HepG2 (cell line): ENCODE measurements around the gene GPC6. TPM values are rescaled to one million over a fixed set of nuclear protein-coding genes. Genes with fewer than 3 reads are reported as not detected.

Source experiments
- ATAC-seq: fragments of 200-7000 bp; cut with Tn5 transposase; 3 replicates; pipeline ENCODE4 v1.9.1; 2020; ENCODE audit warnings: mild to moderate bottlenecking, moderate library complexity
- BruUV-seq: library from RNA; stranded (reverse); fragments of 400-500 nt; replicated peaks from 2 replicates; lab custom pipeline; 2021; lab: Mats Ljungman, UMichigan
- CTCF ChIA-PET: fragments of 300-600 bp; formaldehyde crosslinking; extraction: SDS; loops from one replicate; lab custom pipeline; 2021; ENCODE audit warnings: low total read pairs, inconsistent platforms, low intra/inter-chr PET ratio; lab: Yijun Ruan, JAX
- POLR2A ChIA-PET: fragments of 350-600 bp; sonication (Branson Sonifier 250); formaldehyde crosslinking; loops from one replicate; lab custom pipeline; 2020; ENCODE audit warnings: antibody characterized with exemption, inconsistent platforms; lab: Yijun Ruan, JAX
- DNase-seq: peaks from one replicate; pipeline ENCODE4 v3.0.0-alpha.2; 2015; ENCODE audit warnings: low spot score
- FAIRE-seq: peaks from 3 replicates; lab custom pipeline; 2011; peaks lifted over from hg19 to GRCh38; lab: Jason Lieb, UNC
- H2AFZ ChIP-seq: one replicate; pipeline ENCODE4 v1.6.1; 2011; ENCODE audit warnings: low read length, inconsistent platforms
- H3K27ac ChIP-seq: fragments of 300-600 bp; 3 replicates; pipeline ENCODE4 v1.8.0; 2011; ENCODE audit warnings: mixed run types, mild to moderate bottlenecking, mixed read lengths, low read length, inconsistent platforms; ENCODE audit not compliant: insufficient read depth; ENCODE audit errors: extremely low read length
- H3K27me3 ChIP-seq, 2 experiments: fragments of 200-600 bp in 1 of 2; 2 replicates in 1 of 2; 3 replicates in 1 of 2; pipeline versions ENCODE4 v1.6.0 to v1.8.0; 2011; ENCODE audit warnings: low read length in 2 of 2, mild to moderate bottlenecking in 2 of 2, moderate library complexity in 2 of 2, inconsistent platforms in 1 of 2; ENCODE audit not compliant: insufficient read depth in 2 of 2, control insufficient read depth in 1 of 2
- H3K36me3 ChIP-seq, 2 experiments: fragments of 200-600 bp in 1 of 2; replicated peaks in 1 of 2; 2 replicates in 1 of 2; 3 replicates in 1 of 2; pipeline versions ENCODE4 v1.5.1 to v1.8.0; 2011; ENCODE audit warnings: low read length in 2 of 2, inconsistent platforms in 1 of 2; ENCODE audit not compliant: insufficient read depth in 2 of 2, control insufficient read depth in 1 of 2
- H3K4me1 ChIP-seq: 2 replicates; pipeline ENCODE4 v1.5.1; 2012; ENCODE audit warnings: low read length, inconsistent platforms; ENCODE audit not compliant: insufficient read depth
- H3K4me2 ChIP-seq: 2 replicates; pipeline ENCODE4 v1.6.0; 2011; ENCODE audit warnings: low read depth, low read length, inconsistent platforms
- H3K4me3 ChIP-seq, 3 experiments: fragments of 200-600 bp in 1 of 3; sonication (generic), shearing (Covaris generic) in 1 of 3; replicated peaks in 1 of 3; 2 replicates each; pipeline ENCODE4 v1.5.1; 2011 to 2016; ENCODE audit warnings: low read length in 3 of 3, inconsistent platforms in 2 of 3, low read depth in 2 of 3, mild to moderate bottlenecking in 2 of 3, control low read depth in 1 of 3, mixed read lengths in 1 of 3; ENCODE audit not compliant: insufficient read depth in 1 of 3
- H3K79me2 ChIP-seq: one replicate; pipeline ENCODE4 v1.6.1; 2011; ENCODE audit warnings: low read length, inconsistent platforms; ENCODE audit not compliant: insufficient read depth
- H3K9ac ChIP-seq: 2 replicates; pipeline ENCODE4 v1.6.0; 2011; ENCODE audit warnings: mild to moderate bottlenecking, low read depth, low read length, inconsistent platforms; ENCODE audit not compliant: insufficient read depth
- H3K9me3 ChIP-seq: 2 replicates; pipeline ENCODE4 v1.5.1; 2012; ENCODE audit warnings: mild to moderate bottlenecking, low read length
- H4K20me1 ChIP-seq: 2 replicates; pipeline ENCODE4 v1.6.0; 2011; ENCODE audit warnings: inconsistent platforms, mild to moderate bottlenecking, low read length, moderate library complexity; ENCODE audit not compliant: insufficient read depth
- BRD4 ChIP-seq: sonication (generic); formaldehyde crosslinking; IDR thresholded peaks from 2 replicates; pipeline ENCODE4 v1.4.0; 2020; ENCODE audit warnings: missing genetic modification reagents
- DNMT3B ChIP-seq: conservative IDR thresholded peaks from 2 replicates; pipeline ENCODE4 v1.6.1; 2016; ENCODE audit warnings: missing biosample characterization, control low read depth
- ESRRA ChIP-seq: sonication (generic); formaldehyde crosslinking; IDR thresholded peaks from 2 replicates; pipeline ENCODE4 v1.5.1; 2020; ENCODE audit warnings: mild to moderate bottlenecking, low read depth, missing genetic modification reagents
- FOXK1 ChIP-seq: sonication (generic); formaldehyde crosslinking; IDR thresholded peaks from 2 replicates; pipeline ENCODE4 v1.4.0; 2020; ENCODE audit warnings: low read depth, missing genetic modification reagents, borderline replicate concordance
- MBD4 ChIP-seq: IDR thresholded peaks from 2 replicates; pipeline ENCODE4 v1.6.1; 2012; ENCODE audit warnings: low read length, inconsistent platforms, borderline replicate concordance
- SETDB1 ChIP-seq: sonication (generic); formaldehyde crosslinking; IDR thresholded peaks from 2 replicates; pipeline ENCODE4 v1.5.1; 2020; ENCODE audit warnings: missing genetic modification reagents, mild to moderate bottlenecking, borderline replicate concordance
- SUZ12 ChIP-seq: fragments of 150-350 bp; IDR thresholded peaks from 2 replicates; pipeline ENCODE4 v1.6.1; 2014; ENCODE audit warnings: low read depth, low read length
- ZNF329 ChIP-seq: sonication (generic); formaldehyde crosslinking; IDR thresholded peaks from 2 replicates; pipeline ENCODE4 v1.9.0; 2021; ENCODE audit warnings: low read depth, mild to moderate bottlenecking, missing genetic modification reagents
- ZNF580 ChIP-seq: IDR thresholded peaks from 2 replicates; pipeline ENCODE4 v1.6.1; 2016; ENCODE audit warnings: low read depth, borderline replicate concordance
- ZNF674 ChIP-seq: sonication (generic); formaldehyde crosslinking; IDR thresholded peaks from 2 replicates; pipeline ENCODE4 v1.5.0; 2020; ENCODE audit warnings: low read depth, mild to moderate bottlenecking, missing genetic modification reagents
- WGBS: methylation state at CpG from one replicate; pipeline ENCODE4 v1.1.6; 2017; ENCODE audit warnings: low lambda C conversion rate; 5-methylcytosine and 5-hydroxymethylcytosine counted together
- in situ Hi-C: cut with HindIII; loops from 2 replicates; pipeline ENCODE4 v1.10.0; 2017; ENCODE audit warnings: low pct_unique_long_range_greater_than_20kb; ENCODE audit not compliant: extremely low pct_ligation_motif_present
- intact Hi-C: fragments of 100-400 bp; cut with micrococcal nuclease; formaldehyde crosslinking; loops from one replicate; pipeline ENCODE4 v1.10.0; 2022; ENCODE audit not compliant: unreplicated experiment
- polyA plus RNA-seq, 8 experiments: library from polyadenylated mRNA; depleted of rRNA in 3 of 8; stranded (reverse) in 7 of 8; unstranded in 1 of 8; fragments of >200 nt; fragmentation: Illumina TruSeq in 4 of 8; extraction: Trizol in 4 of 8; gene quantifications; 2 replicates each; pipeline versions ENCODE4 v1.2.1 to v1.2.3, GENCODE V29; 2011 to 2016; ENCODE audit warnings: low read depth in 4 of 8, missing spikeins in 1 of 8, mixed read lengths in 1 of 8; ENCODE audit not compliant: insufficient read depth in 1 of 8
- total RNA-seq, 5 experiments: library from RNA; depleted of rRNA; stranded (reverse); fragments of >200 nt; fragmentation: Illumina TruSeq; extraction: Trizol; gene quantifications; 2 replicates each; pipeline ENCODE4 v1.2.3, GENCODE V29; 2016; ENCODE audit warnings: low read depth in 1 of 5
- TF ChIP-seq, protein P1 (sequence below): sonication (generic); formaldehyde crosslinking; conservative IDR thresholded peaks from 2 replicates; pipeline ENCODE4 v1.8.0; 2022; ENCODE audit warnings: missing genetic modification reagents
- TF ChIP-seq, protein P2 (sequence below): sonication (generic); formaldehyde crosslinking; conservative IDR thresholded peaks from 2 replicates; pipeline ENCODE4 v1.8.1; 2023; ENCODE audit warnings: missing genetic modification reagents
- TF ChIP-seq, protein P3 (sequence below): IDR thresholded peaks from 2 replicates; pipeline ENCODE4 v1.6.1; 2012; ENCODE audit warnings: low read depth, low read length, improper control_type of control experiment
- TF ChIP-seq, protein P4 (sequence below): sonication (generic); formaldehyde crosslinking; IDR thresholded peaks from 2 replicates; pipeline ENCODE4 v1.4.0; 2020; ENCODE audit warnings: mild to moderate bottlenecking, missing genetic modification reagents

Gene GPC6
- total and polyA plus RNA-seq, 2 of the 13 experiments (the other 11 are each of a cell fraction or from before 2014, with no cell fraction given) = 24.5 to 33.9 TPM

GRCh38 chr13:93437081-93437480 lies 210.5 kb downstream of the GPC6 start:
- no peak overlapping the region for H2AFZ ChIP-seq
- TF ChIP-seq ZNF329 (CRISPR knock-in tag) (no peak), SETDB1 (CRISPR knock-in tag) (no peak), MBD4 (no peak), ZNF580 (CRISPR knock-in tag) (no peak)
- TF ChIP-seq, protein P1, sequence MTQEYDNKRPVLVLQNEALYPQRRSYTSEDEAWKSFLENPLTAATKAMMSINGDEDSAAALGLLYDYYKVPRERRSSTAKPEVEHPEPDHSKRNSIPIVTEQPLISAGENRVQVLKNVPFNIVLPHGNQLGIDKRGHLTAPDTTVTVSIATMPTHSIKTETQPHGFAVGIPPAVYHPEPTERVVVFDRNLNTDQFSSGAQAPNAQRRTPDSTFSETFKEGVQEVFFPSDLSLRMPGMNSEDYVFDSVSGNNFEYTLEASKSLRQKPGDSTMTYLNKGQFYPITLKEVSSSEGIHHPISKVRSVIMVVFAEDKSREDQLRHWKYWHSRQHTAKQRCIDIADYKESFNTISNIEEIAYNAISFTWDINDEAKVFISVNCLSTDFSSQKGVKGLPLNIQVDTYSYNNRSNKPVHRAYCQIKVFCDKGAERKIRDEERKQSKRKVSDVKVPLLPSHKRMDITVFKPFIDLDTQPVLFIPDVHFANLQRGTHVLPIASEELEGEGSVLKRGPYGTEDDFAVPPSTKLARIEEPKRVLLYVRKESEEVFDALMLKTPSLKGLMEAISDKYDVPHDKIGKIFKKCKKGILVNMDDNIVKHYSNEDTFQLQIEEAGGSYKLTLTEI (CRISPR knock-in tag) = no peak
- TF ChIP-seq, all 625 proteins: peak for 0
- no peak for DNase-seq

DNA sequence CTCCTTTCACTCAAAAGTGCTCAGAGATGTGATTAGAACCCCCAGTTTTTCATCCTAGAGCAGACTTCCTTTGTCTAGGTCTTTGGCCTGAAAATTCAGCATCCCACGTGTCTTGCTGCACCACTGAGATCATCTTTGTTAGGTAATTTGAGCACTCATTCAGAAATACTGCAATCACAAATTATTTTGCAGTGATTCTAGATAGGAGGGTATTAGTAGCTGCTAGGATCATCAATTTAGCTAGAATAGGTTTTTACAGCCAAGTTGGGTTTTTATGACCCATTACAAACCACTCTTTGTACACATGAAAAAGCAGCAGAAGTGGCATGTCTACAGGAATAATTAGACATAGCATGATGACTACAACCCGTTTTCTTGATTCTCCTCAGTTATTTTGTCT lies 219.6 kb downstream of the GPC6 start:
- FAIRE-seq (no peak), ATAC-seq (no peak), DNase-seq (no peak)
- Histone ChIP-seq H3K79me2 (no peaks in the 10 kb centered on the region), H3K4me1 (no peaks in the 10 kb centered on the region; the same call in 1 of the 2 replicates), H3K36me3 (no peaks in the 10 kb centered on the region), H3K9me3 (no peaks in the 10 kb centered on the region), H3K27me3 (no peaks in the 10 kb centered on the region), H3K4me3 (no peak overlapping the region), H3K4me2 (no peak overlapping the region), H4K20me1 (no peaks in the 10 kb centered on the region), H3K27ac (no peak overlapping the region), H3K9ac (no peak overlapping the region), H2AFZ (no peak overlapping the region)
- BruUV-seq = no TSS peak
- in situ Hi-C loops = no loop called here
- POLR2A ChIA-PET = no interaction called here
- WGBS = 93% methylated on average over 2 of the region's 2 CpGs
- intact Hi-C loops = no loop called here
- CTCF ChIA-PET = no interaction called here
- TF ChIP-seq SUZ12 (no peak), BRD4 (CRISPR knock-in tag) (no peak), DNMT3B (CRISPR knock-in tag) (no peak), FOXK1 (CRISPR knock-in tag) (no peak), ZNF674 (CRISPR knock-in tag) (no peak), ESRRA (no peak)
- TF ChIP-seq, protein P2, sequence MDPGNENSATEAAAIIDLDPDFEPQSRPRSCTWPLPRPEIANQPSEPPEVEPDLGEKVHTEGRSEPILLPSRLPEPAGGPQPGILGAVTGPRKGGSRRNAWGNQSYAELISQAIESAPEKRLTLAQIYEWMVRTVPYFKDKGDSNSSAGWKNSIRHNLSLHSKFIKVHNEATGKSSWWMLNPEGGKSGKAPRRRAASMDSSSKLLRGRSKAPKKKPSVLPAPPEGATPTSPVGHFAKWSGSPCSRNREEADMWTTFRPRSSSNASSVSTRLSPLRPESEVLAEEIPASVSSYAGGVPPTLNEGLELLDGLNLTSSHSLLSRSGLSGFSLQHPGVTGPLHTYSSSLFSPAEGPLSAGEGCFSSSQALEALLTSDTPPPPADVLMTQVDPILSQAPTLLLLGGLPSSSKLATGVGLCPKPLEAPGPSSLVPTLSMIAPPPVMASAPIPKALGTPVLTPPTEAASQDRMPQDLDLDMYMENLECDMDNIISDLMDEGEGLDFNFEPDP (CRISPR knock-in tag) = no peak
- TF ChIP-seq, protein P3, sequence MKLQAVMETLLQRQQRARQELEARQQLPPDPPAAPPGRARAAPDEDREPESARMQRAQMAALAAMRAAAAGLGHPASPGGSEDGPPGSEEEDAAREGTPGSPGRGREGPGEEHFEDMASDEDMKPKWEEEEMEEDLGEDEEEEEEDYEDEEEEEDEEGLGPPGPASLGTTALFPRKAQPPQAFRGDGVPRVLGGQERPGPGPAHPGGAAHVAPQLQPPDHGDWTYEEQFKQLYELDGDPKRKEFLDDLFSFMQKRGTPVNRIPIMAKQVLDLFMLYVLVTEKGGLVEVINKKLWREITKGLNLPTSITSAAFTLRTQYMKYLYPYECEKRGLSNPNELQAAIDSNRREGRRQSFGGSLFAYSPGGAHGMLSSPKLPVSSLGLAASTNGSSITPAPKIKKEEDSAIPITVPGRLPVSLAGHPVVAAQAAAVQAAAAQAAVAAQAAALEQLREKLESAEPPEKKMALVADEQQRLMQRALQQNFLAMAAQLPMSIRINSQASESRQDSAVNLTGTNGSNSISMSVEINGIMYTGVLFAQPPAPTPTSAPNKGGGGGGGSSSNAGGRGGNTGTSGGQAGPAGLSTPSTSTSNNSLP = no peak
- TF ChIP-seq, protein P4, sequence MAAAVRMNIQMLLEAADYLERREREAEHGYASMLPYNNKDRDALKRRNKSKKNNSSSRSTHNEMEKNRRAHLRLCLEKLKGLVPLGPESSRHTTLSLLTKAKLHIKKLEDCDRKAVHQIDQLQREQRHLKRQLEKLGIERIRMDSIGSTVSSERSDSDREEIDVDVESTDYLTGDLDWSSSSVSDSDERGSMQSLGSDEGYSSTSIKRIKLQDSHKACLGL (CRISPR knock-in tag) = no peak

More at GRCh38 chr13:93437081-93437480, 210.5 kb downstream of the GPC6 start:
- intact Hi-C loops (no loop called here), in situ Hi-C loops (no loop called here)
- Histone ChIP-seq H3K27ac (no peak overlapping the region), H3K4me3 (no peak overlapping the region), H3K27me3 (no peaks in the 10 kb centered on the region), H3K9me3 (no peaks in the 10 kb centered on the region), H3K36me3 (no peaks in the 10 kb centered on the region), H3K79me2 (no peaks in the 10 kb centered on the region), H3K4me2 (no peak overlapping the region), H3K9ac (no peak overlapping the region), H3K4me1 (no peaks in the 10 kb centered on the region), H4K20me1 (no peaks in the 10 kb centered on the region)
- ChIA-PET POLR2A (no interaction called here), CTCF (no interaction called here)
- ATAC-seq (no peak), FAIRE-seq (no peak)
- no TSS peak for BruUV-seq
- WGBS = 96% methylated on average over 4 of the region's 4 CpGs
